HG02623 (cell line): ENCODE data around the gene FPGS.
"Not testable (repeated sequence)": the region's sequence is repeated elsewhere in the genome, so short reads cannot be mapped to it uniquely, and the experiment has no call there.

Experiments
- ATAC-seq: cut with Tn5 transposase; IDR thresholded peaks from one replicate; pipeline ENCODE4 v1.9.1; 2021; ENCODE audit warnings: moderate library complexity; ENCODE audit not compliant: unreplicated experiment

Gene FPGS

DNA sequence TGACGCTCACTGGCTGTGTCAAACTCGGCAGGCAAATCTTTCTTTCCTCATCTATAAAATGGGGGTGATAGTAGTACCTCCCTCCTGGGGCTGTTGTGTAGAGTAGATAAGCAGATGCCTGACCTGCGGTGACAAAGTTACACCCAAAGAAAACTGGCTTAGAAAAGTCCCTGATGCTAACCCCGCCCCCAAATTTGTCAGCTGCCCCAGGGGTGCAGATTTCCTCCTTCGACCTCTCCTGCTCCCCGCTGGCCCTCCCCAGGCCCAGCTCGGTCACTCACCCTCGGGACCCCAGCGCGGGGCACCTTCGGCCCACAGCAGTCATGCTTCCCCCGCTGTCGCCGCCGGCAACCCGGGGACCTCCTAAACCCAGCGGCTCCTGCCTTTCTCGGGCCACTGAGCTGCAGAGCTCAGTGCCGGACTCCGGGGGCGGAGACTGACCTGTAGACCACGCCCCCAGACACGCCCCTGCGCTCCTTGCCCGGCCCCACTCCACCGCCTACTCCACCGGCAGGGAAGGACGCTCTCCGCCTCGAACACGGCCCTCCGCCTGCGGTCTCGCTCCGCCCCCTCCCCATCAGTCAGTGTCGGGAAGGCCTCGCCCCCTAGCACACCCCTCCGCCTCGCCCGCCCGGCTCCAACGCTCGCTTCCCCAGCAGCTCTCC lies 31.6 kb upstream of the FPGS start:
- ATAC-seq, result peak; percentile 80

DNA sequence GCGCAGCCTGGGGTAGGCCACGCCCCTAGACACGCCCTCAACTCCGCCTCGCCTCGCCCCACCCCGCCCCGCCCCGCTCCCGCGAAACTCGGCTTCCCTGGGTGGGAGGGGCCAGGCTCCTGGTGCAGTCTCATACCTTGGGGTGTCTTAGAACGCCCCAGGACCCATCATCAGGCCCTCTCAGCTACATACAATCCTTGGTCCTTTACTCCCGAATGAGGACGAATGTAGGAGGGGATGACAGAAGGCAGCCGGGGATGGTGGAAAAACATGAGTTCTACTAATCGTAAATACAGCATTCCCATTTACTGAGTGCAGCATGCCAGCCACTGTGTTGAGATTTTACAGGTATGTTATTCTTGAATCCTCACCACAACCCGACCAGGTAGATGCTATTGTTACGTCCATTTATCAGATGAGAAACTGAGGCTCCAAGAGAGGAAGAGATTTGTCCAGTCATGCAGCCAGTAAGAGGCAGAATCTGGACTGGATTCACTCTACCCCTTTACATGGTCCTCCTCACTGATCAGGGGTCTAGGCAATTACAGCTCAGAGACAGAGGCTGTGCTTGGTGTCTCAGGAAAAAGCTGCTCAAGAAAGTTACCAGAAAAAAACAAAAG lies 31.0 kb upstream of the FPGS start:
- ATAC-seq, result no peak

DNA sequence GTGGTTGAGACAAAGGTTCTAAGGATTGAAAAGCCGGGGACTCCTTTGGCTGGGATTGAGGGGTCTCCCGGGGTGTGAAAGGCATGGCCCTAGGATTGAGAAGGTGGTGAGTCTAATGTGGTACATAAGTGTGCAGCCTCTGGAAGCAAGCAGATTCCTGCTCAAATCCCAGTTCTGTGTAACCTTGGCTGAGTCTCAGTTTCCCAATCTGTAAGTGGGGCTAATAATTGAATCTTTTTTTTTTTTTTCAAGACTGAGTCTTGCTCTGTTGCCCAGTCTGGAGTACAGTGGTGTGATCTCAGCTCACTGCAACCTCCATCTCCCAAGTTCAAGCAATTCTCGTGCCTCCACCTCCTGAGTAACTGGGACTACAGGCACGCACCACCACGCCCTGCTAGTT lies 30.1 kb upstream of the FPGS start:
- no peak for ATAC-seq

DNA sequence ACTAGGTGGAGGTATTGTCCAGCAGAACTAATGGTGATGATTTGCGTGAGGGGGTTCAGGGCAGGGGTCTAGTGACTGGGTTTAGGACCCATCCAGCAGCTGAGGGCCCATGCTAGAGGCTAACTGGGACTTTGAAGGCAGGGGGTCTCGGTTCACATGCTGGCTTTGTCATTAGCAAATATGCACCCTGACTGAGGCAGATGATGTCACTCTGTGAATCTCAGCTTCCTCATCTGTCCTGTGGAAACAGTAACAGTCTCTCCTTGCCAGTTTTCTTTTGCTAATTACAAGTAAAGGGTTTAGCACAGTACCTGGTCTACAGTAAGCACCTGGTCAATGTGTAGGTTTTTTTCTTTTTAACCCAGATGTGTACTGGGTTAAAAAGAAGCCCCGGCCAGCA lies 29.4 kb upstream of the FPGS start:
- no peak for ATAC-seq

DNA sequence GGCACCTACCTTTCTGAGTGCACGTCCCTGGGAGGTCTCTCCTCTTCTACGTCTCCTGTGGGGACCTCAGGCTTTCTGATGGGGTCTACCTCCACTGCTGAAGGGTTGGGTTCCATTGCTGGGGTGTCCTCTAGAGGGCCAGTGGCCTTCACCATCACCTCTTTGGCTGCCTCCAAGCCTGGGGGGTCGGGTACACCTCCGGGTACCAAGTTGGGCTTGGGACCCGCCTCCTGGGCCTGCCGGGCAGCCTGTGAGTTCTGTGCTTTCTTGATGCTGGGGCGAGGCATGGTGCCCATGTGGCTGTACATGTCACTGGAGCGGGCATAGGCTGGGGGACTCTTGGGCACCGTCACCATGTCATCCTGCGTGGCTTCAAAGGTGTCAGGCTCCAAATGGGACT lies 28.7 kb upstream of the FPGS start:
- no peak for ATAC-seq

DNA sequence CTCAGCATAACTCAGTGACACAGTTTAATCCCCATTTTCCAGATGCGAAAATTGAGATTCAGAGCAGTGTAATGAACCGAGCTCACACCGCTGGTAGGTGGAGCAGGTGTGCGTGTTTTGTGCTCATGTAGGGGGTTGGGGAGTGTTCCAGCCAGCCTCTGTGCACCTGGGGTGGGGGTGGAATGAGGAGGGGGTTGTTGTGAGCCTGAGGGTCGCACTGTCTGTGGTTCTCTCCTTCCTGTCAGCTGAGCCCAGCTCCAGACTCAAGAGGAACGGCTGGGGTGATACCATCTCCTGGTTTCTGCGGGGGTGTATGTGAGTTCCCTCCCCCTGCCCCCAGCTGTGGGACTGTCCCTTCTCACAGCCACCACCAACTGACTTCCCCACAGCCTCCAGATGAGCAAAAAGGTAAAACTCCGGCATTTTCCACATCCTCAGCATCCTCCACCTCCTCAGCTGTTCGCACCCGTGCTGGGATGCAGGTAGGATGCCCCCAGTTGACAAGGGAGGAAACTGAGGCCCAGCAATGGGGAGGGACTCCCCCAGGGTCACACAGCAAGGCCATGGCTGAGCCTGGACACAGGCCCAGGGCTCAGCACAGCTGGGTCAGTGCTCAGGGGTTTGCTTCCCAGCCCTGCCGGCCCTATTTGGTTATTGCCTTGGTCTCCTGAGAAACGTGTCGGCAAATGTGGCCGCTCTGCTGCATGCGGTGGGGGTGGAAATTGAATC lies 26.3 kb upstream of the FPGS start:
- ATAC-seq, result no peak

DNA sequence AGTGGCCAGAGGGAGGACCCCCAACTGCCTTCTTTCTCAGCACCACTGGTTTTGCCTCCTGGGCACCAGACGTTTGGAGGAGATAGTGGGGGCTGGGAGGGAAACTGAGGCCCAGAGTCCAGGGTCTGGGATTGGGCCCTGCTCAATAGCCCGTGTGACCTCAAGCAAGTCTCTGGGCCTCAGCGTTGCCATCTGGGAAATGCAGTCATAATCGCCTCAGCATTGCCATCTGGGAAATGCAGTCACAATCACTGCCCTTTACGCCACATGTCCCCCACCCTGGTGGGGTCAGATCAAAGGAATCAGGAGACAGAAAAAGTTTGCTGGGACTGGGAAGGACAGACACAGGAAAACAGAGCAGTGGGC lies 25.8 kb upstream of the FPGS start:
- no peak for ATAC-seq

DNA sequence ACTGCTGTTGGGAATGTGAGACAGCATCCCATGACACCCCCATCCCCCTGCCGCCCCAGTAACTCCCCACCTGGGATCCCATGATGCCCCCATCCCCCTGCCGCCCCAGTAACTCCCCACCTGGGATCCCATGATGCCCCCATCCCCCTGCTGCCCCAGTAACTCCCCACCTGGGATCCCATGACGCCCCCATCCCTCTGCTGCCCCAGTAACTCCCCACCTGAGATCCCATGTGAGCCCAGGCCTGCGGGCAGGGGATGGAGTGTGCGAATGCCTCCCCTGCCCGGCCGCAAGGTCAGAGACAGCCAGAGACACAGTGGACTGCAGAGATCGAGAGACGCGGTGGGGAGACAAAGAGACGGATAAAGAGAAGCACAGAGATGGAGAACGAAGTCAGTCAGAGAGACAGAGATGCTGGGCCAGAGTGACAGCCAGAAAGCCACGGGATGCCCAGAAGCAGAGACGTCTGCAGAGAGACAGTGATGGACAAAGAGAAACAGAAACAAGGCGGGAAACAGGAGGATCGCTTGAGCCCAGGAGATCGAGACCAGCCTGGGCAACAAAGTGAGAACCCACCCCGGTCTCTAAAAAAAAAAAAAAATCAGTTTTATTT lies 25.2 kb upstream of the FPGS start:
- ATAC-seq, result no peak

DNA sequence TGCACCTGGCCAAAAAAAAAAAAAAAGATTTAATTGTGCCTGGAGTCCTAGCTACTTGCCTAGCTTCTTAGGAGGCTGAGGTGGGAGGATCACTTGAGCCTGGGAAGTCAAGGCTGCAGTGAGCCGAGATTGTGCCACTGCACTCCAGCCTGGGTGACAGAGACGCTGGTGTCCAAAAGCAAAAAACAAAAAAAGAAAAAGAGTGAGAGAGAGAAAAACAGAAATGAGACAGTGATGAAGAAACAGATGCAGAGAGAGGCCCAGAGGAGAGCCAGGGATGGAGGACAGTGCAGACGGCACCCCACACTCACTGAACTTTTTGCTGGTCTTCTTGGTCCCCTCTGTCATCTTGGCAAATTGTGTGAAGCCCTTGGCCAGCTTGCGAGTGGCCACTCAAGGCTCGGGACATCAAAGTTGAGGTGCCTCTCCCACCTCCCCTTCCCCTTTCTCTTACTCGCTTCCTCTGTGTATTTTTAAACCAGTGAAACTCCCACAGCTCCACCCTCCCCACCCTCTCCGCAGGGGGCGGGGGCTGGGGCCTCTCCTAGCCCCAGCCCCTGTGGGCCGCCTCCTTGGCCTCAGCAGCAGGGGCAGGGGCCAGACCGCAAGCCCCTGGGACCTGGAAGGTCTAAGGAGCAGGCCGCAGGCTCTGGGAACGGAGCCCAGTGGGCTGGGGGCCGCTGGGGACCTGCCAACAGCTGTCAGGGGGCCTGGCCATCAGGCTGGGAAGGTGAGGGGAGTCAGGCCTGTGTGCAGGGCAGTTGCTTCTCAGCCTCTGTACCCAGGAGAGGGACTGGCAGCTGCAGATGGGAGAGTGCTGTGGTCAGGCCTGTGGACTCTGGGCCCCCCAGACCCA lies 24.2 kb upstream of the FPGS start, which contains the start of gene SH2D3C:
Gene SH2D3C (minus strand): TSS at position 387 of the 856 bp plus-strand sequence. CDS start 39 bp downstream, at position 348.
- no peak for ATAC-seq

DNA sequence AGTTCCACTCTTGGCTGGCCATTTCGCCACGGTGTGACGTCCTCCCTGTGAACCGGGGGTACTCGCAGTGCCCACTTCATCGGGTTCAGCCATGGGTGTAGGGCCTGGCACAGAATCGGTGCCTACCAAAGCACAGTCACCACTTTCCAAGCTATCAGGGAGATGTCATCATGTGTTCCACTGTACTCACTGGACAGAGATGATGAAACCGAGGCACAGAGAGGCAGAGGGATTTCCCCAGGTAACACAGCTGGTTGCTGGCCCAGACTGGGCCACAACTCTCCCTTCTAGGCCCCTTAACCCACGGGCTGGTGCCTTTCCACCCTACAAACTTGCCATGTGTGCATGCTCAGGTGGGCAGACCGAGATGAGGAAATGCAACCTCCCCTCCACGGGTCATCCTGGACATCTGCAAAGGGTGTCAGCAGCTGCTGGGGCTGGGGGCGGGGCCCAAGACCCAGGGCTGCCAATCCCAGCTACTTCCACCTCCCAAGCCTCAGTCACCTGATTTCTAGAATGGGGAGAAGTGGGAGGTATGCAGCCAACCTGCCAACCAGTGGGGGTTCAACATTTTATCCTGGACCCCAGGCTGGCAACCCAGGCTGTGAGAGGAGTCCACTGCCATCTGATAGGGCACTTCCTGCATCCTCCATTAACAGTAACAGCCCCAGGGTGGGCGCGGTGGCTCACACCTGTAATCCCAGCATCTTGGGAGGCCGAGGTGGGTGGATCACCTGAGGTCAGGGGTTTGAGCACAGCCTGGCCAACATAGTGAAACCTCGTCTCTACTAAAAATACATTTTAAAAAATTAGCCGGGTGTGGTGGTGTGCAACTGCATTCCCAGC lies 23.3 kb upstream of the FPGS start:
- peak; percentile 39 for ATAC-seq

DNA sequence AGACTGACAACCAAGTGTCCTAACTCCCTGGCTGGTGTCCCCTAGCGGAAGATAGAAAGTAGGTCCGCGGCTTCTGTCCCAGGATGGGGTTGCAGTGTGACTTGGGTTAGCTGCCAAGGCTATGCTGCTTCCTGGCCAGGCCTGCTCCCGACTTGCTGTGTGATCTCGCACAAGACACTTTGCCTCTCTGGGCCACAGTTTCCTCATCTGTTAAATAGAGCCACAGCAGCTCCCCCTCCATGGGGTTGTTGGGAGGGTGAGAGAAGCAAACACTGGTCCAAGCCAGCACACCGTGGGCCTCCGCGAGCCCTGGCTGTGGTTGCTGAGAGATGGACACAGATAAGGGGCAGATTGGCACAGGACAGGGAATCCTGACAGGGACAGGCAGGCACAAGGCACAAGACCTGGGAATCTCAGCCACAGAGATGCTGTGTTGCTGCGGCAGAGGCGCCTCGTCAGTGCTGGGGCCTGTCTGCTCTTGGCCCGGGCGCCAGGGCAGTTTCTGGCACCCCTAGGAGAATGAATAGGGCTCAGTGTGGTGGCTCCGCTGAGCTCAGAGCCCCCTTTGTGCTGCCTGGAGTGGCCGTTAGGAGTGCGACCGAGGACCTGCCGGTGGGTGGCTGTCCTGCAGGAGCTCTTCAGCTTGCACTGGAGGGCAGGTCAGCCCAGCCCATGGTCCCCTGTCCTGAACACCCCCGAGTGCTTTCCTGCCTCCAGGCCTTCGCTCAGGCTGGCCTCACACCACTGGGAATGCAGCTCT lies 22.4 kb upstream of the FPGS start:
- no peak for ATAC-seq

DNA sequence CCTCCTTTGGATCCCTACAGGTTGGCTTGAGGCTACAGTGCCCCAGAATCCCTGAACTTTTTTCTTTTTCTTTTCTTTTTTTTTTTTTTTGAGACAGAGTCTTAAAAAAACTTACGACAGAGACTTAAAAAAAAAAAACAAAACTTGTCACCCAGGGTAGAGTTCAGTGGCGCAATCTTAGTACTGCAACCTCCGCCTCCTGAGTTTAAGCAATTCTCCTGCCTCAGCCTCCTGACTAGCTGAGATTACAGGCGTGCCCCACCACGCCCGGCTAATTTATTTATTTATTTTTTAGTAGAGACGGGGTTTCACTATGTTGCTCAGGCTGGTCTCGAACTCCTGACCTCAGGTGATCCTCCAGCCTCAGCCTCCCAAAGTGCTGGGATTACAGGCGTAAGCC lies 21.8 kb upstream of the FPGS start:
- not testable (repeated sequence) for ATAC-seq

DNA sequence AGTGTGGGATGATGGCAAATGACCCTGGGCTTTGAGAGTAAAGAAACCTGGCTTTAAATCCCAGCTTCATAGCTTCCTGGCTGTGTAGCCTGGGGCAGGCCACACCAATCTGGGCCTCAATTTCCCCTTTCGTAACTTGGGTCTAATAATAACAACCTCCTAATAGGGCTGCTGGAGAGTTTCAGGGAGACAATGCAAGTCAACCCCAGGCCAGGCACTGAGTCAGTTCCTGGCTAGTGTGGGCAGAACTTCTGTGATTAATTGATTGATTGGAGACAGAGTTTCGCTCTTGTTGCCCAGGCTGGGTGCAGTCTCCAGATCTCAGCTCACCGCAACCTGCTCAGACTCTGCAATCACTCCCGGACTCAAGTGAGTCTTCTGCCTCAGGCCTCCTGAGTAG lies 20.9 kb upstream of the FPGS start:
- ATAC-seq, result no peak

DNA sequence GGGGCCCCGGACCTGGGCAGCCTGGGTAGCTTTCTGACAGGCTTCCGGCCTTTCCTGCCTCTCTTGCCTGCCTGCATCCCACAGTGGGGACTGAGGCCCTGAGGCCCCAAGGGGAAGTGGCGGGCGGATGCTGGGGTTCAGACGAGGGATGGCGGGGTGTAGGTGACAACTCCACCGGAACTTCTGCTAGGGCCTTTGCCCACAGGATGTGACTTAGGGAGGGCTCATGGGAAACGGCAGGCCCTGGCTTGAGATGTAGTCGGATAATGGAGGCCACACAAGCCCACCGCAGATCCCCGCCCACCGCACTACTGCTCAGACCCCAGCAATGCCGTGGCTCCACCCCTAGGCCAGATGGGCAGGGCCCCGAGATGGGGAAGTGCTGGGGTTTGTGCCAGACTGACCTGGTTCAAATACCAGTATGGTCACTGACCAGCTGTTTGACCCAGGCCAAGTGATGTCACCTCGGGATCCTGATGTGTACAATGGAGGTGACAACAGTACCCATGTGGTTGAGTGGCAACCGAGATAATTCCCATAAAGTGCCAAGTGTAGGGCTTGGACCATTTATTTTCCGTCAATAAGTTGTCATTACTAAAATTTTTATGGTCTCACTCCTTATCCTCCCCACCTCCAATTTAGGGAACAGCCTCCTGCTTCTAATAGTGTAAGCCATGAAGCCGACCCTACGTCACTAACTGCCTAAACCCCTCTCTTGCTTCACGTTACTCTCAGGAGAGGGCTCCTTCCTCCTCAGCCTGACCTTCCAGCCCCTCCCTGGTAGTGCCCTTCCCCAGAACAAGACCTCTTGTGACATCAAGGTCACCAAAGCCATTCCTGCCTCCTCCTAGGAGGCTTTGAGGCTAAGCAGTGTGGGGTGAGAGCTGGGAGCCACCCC lies 19.3 kb upstream of the FPGS start:
- ATAC-seq, result no peak

DNA sequence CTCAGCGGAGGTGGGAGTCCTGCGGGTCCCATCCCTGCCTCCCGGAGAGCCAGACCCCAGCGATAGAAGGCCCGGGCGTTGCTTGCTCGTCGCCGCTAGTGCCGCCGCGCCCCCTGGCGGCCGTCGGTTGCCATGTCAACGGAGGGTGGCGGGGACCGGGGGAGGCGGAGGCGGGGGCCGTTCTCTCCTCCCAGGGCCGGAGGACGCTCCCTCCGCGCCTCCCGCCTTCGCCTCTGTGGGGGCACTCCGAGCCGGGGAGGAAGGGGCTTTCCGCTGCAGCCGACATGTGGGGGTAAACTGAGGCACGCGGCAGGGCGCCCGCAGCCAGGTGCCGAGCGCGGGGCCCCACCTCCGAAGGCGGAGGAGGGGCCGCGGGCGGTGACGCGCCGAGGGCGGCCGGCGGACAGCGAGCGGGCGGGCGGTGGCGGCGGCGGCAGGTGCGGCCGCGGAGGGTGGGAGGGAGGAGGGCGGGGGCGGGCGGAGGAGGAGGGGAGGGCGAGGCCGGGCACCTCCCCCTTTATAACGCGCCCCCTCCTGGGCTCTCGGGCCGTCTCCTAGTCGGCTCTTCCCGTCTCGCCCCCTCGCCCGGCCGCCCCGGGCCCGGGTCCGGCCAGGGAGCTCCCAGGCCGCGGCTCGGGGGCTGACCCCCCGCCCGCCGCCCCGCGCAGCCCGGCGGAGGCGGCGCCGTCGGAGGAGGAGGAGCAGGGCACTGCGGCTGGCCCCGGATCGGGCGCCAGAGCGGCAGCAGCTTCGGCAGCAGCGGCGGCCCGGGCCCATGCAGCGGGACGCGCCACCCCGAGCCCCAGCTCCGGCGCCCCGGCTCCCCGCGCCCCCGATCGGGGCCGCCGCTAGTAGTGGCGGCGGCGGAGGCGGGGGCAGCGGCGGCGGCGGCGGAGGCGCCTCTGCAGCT lies 17.4 kb upstream of the FPGS start:
- ATAC-seq, result peak; percentile 44

DNA sequence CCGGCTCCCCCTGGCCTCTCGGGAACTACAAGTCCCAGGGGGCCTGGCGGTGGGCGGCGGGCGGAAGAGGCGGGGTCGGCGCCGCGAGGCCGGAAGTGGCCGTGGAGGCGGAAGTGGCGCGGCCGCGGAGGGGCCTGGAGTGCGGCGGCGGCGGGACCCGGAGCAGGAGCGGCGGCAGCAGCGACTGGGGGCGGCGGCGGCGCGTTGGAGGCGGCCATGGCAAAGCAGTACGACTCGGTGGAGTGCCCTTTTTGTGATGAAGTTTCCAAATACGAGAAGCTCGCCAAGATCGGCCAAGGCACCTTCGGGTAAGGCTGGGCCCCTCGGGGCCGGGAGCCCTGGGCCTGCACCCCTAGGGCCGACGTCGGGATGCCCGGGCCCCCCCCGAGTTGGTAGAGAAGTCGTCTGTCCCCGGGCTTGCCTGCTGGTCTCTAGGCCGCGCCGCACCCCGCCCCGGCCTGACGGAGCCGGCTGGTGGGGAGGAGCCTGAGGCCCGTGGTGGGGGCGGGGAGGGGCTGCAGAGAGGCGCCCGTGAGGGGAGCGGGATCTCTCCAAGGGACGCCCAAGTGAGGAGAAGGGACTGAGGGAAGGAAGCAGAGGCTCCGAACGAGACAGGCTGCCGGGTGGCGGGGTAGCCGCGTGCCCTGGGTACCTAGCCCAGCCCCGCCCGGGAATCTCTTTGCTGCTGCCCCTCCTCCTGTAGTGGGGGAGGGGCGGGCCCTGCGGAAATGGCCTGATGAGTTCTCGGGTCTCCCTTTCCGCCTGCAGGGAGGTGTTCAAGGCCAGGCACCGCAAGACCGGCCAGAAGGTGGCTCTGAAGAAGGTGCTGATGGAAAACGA lies 16.5 kb upstream of the FPGS start, which contains the start of gene CDK9:
Gene CDK9 (plus strand): TSS at position 102 of the 840 bp plus-strand sequence. CDS start 115 bp downstream, at position 217.
- peak; percentile 58 for ATAC-seq
